ENCODE data around the gene PSMA7. TPM values are rescaled to one million over a fixed set of nuclear protein-coding genes. Genes with fewer than 3 reads are reported as not detected.

Gene PSMA7
- total RNA-seq, 1 experiment from 2014 or later = 702 TPM

DNA sequence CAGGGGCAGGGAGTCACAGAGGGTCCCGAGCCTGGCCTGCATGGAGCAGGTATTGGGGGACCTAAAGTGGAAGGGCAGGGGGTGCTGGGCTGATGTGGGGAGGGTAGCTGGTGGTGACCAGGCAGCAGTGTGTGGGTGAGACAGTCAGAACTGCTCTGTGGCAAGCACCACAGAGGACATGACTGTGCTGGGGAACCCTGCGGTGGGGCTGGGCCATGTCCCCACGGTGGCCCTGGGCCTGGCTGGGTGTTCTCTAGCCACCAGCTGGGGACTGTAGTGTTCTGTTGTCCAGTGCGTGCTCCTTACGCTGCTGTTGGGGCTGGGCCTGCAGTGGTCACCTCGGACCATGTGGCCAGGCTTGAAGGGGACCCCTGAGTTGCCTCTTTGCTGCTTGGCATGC lies 3.9 kb upstream of the PSMA7 start:
- no TSS peak for BruUV-seq (replicated peaks)
- Histone ChIP-seq H3K4me3 (ENCODE audit: low read depth, low read length) (no peak overlapping the region), H3K9me3 (no peaks in the 10 kb centered on the region), H3K27me3 (replicated peaks; ENCODE audit: control insufficient read depth, insufficient read depth, low read length) (no peaks in the 10 kb centered on the region), H3K36me3 (ENCODE audit: control insufficient read depth, insufficient read depth, low read length) (0 out of 2 replicates have a peak, but pooled peaks cover 1% of the 10 kb centered on the region), H3K4me1 (peaks cover 25% of the 10 kb centered on the region)
- H3K27ac Mint-ChIP-seq (ENCODE audit: unreplicated experiment) = peak overlapping the region; percentile 42
- intact Hi-C loops (cut with micrococcal nuclease; ENCODE audit: unreplicated experiment) = loop anchor here (10.0 kb wide), 1 partner anchor 258 kb away; the partner anchor contains the start of gene CABLES2
- no peak for DNase-seq
- TF ChIP-seq, protein P1, sequence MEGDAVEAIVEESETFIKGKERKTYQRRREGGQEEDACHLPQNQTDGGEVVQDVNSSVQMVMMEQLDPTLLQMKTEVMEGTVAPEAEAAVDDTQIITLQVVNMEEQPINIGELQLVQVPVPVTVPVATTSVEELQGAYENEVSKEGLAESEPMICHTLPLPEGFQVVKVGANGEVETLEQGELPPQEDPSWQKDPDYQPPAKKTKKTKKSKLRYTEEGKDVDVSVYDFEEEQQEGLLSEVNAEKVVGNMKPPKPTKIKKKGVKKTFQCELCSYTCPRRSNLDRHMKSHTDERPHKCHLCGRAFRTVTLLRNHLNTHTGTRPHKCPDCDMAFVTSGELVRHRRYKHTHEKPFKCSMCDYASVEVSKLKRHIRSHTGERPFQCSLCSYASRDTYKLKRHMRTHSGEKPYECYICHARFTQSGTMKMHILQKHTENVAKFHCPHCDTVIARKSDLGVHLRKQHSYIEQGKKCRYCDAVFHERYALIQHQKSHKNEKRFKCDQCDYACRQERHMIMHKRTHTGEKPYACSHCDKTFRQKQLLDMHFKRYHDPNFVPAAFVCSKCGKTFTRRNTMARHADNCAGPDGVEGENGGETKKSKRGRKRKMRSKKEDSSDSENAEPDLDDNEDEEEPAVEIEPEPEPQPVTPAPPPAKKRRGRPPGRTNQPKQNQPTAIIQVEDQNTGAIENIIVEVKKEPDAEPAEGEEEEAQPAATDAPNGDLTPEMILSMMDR (IDR thresholded peaks at IDR 0.05; ENCODE audit: insufficient read depth in 1 of 2, low read depth in 1 of 2, low read length in 1 of 2, severe bottlenecking in 1 of 2, unreplicated experiment in 1 of 2) = no peak
- H3K36me3 Mint-ChIP-seq (ENCODE audit: insufficient read depth, unreplicated experiment) = peaks cover 59% of the 10 kb centered on the region
- no peak overlapping the region for H3K4me3 Mint-ChIP-seq (ENCODE audit: unreplicated experiment)
- H3K27me3 Mint-ChIP-seq (ENCODE audit: insufficient read depth, unreplicated experiment) = no peaks in the 10 kb centered on the region
- H3K9me3 Mint-ChIP-seq (ENCODE audit: unreplicated experiment) = no peaks in the 10 kb centered on the region
- ChIA-PET POLR2A (no interaction called here), CTCF (no interaction called here)
- peaks cover 33% of the 10 kb centered on the region for H3K4me1 Mint-ChIP-seq (ENCODE audit: low read depth, unreplicated experiment)

DNA sequence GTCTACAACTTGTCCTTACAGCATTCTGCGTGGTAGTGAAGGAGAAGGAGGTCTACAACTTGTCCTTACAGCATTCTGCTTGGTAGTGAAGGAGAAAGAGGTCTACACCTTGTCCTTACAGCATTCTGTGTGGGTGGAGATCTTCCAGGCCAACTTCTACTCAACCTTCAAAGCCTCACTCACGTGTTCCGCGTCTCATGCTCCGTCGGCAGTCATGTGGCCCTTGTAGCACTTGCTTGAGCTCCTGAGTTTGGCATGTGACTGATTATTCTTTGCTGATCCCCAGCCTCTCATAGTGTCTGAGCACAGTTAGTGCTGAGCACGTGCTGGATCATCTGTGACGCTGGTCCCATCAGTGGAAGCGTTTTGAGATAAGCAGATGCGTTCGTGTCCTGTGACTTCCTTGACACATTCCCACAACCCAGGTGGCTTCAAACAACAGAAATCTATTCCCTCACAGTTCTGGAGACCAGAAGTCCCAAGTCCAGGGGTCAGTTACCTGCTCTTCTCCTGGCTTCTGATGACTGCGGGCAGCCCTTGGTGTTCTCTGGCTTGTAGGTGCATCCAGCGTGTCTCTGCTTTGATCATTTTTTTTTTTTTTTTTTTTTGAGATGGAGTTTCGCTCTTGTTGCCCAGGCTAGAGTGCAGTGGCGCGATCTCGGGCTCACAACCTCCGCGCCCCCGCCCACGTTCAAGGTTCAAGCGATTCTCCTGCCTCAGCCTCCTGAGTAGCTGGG lies 3.0 kb upstream of the PSMA7 start:
- DNase-seq = no peak
- BruUV-seq (replicated peaks) = no TSS peak
- no peaks in the 10 kb centered on the region for H3K9me3 Mint-ChIP-seq (ENCODE audit: unreplicated experiment)
- Histone ChIP-seq H3K36me3 (ENCODE audit: control insufficient read depth, insufficient read depth, low read length) (peaks cover 2% of the 10 kb centered on the region; the same call in 1 of the 2 replicates), H3K4me1 (peaks cover 34% of the 10 kb centered on the region), H3K27me3 (replicated peaks; ENCODE audit: control insufficient read depth, insufficient read depth, low read length) (no peaks in the 10 kb centered on the region), H3K4me3 (ENCODE audit: low read depth, low read length) (no peak overlapping the region), H3K9me3 (no peaks in the 10 kb centered on the region)
- H3K4me3 Mint-ChIP-seq (ENCODE audit: unreplicated experiment) = no peak overlapping the region
- TF ChIP-seq, protein P1 (IDR thresholded peaks at IDR 0.05; ENCODE audit: insufficient read depth in 1 of 2, low read depth in 1 of 2, low read length in 1 of 2, severe bottlenecking in 1 of 2, unreplicated experiment in 1 of 2) = no peak
- H3K27me3 Mint-ChIP-seq (ENCODE audit: insufficient read depth, unreplicated experiment) = no peaks in the 10 kb centered on the region
- no peak overlapping the region for H3K27ac Mint-ChIP-seq (ENCODE audit: unreplicated experiment)
- intact Hi-C loops (cut with micrococcal nuclease; ENCODE audit: unreplicated experiment) = loop anchor here (10.0 kb wide), 1 partner anchor 259 kb away; the partner anchor contains the start of gene CABLES2
- POLR2A ChIA-PET = no interaction called here
- peaks cover 42% of the 10 kb centered on the region for H3K4me1 Mint-ChIP-seq (ENCODE audit: low read depth, unreplicated experiment)
- CTCF ChIA-PET = no interaction called here
- H3K36me3 Mint-ChIP-seq (ENCODE audit: insufficient read depth, unreplicated experiment) = peaks cover 59% of the 10 kb centered on the region

DNA sequence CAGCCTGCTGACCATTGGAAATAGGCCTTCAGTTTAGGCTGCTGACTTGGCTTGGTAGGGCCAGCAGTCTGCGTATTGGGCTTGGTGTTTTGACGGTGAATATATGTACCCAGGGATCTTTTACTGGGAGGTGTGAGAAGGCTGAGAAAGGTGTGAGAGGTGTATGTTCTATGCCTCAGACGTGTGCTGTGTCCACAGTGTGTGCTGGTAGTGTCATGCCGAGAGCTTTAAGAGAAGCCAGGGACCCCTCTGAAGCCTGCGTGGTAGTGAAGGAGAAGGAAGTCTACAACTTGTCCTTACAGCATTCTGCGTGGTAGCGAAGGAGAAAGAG lies 2.5 kb upstream of the PSMA7 start:
- peaks cover 4% of the 10 kb centered on the region for H3K36me3 ChIP-seq (ENCODE audit: control insufficient read depth, insufficient read depth, low read length)
- intact Hi-C loops (cut with micrococcal nuclease; ENCODE audit: unreplicated experiment) = loop anchor here (10.0 kb wide), 1 partner anchor 259 kb away; the partner anchor contains the start of gene CABLES2
- peaks cover 39% of the 10 kb centered on the region for H3K4me1 ChIP-seq
- no peaks in the 10 kb centered on the region for H3K27me3 Mint-ChIP-seq (ENCODE audit: insufficient read depth, unreplicated experiment)
- H3K4me1 Mint-ChIP-seq (ENCODE audit: low read depth, unreplicated experiment) = peaks cover 42% of the 10 kb centered on the region
- H3K4me3 Mint-ChIP-seq (ENCODE audit: unreplicated experiment) = peak overlapping the region; percentile 91
- no peak overlapping the region for H3K27ac Mint-ChIP-seq (ENCODE audit: unreplicated experiment)
- DNase-seq = no peak
- BruUV-seq (replicated peaks) = no TSS peak
- no peak overlapping the region for H3K4me3 ChIP-seq (ENCODE audit: low read depth, low read length)
- peaks cover 61% of the 10 kb centered on the region for H3K36me3 Mint-ChIP-seq (ENCODE audit: insufficient read depth, unreplicated experiment)
- TF ChIP-seq, protein P1 (IDR thresholded peaks at IDR 0.05; ENCODE audit: insufficient read depth in 1 of 2, low read depth in 1 of 2, low read length in 1 of 2, severe bottlenecking in 1 of 2, unreplicated experiment in 1 of 2) = no peak
- H3K9me3 ChIP-seq = no peaks in the 10 kb centered on the region
- ChIA-PET CTCF (no interaction called here), POLR2A (no interaction called here)
- no peaks in the 10 kb centered on the region for H3K27me3 ChIP-seq (replicated peaks; ENCODE audit: control insufficient read depth, insufficient read depth, low read length)
- no peaks in the 10 kb centered on the region for H3K9me3 Mint-ChIP-seq (ENCODE audit: unreplicated experiment)
